Caco-2 (cell line): Measurements from ENCODE around the gene AGAP2. TPM values are rescaled to one million over a fixed set of nuclear protein-coding genes. Genes with fewer than 3 reads are reported as not detected.

ENCODE experiments used
- BruUV-seq: library from RNA; stranded (reverse); fragments of 400-500 nt; replicated peaks from 2 replicates; lab custom pipeline; 2021; lab: Mats Ljungman, UMichigan
- CTCF ChIA-PET: fragments of 300-600 bp; sonication (Branson Sonifier 250); formaldehyde crosslinking; loops from one replicate; lab custom pipeline; 2022; ENCODE audit warnings: antibody characterized with exemption; lab: Charles Lee
- POLR2A ChIA-PET: fragments of 300-600 bp; sonication (Branson Sonifier 250); formaldehyde crosslinking; loops from one replicate; lab custom pipeline; 2022; ENCODE audit warnings: antibody characterized with exemption; lab: Charles Lee
- DNase-seq, 2 experiments: peaks; one replicate each; pipeline versions ENCODE4 v3.0.0 to v3.0.0-alpha.2; 2020 to 2022
- H3K27me3 ChIP-seq: replicated peaks from 2 replicates; pipeline ENCODE4 v1.6.0; 2011; ENCODE audit warnings: low read length; ENCODE audit not compliant: control insufficient read depth, insufficient read depth
- H3K36me3 ChIP-seq: 2 replicates; pipeline ENCODE4 v1.5.1; 2011; ENCODE audit warnings: low read length; ENCODE audit not compliant: control insufficient read depth, insufficient read depth
- H3K4me1 ChIP-seq: fragments of 250-450 bp; sonication (Bioruptor Pico); 2 replicates; pipeline ENCODE4 v1.5.1; 2020; ENCODE audit warnings: mild to moderate bottlenecking
- H3K4me3 ChIP-seq: 2 replicates; pipeline ENCODE4 v1.5.1; 2011; ENCODE audit warnings: low read depth, mild to moderate bottlenecking, control low read depth, low read length
- H3K9me3 ChIP-seq: fragments of 250-450 bp; sonication (Bioruptor Pico); 2 replicates; pipeline ENCODE4 v1.5.1; 2020; ENCODE audit warnings: mild to moderate bottlenecking, moderate library complexity
- H3K27ac Mint-ChIP-seq: one replicate; pipeline ENCODE4 v1.8.0; 2022; ENCODE audit warnings: mixed read lengths; ENCODE audit not compliant: unreplicated experiment
- H3K27me3 Mint-ChIP-seq: one replicate; pipeline ENCODE4 v1.8.0; 2022; ENCODE audit warnings: mixed read lengths; ENCODE audit not compliant: insufficient read depth, unreplicated experiment
- H3K36me3 Mint-ChIP-seq: one replicate; pipeline ENCODE4 v1.8.0; 2022; ENCODE audit warnings: mild to moderate bottlenecking, mixed read lengths; ENCODE audit not compliant: insufficient read depth, unreplicated experiment
- H3K4me1 Mint-ChIP-seq: one replicate; pipeline ENCODE4 v1.8.0; 2022; ENCODE audit warnings: low read depth, mixed read lengths; ENCODE audit not compliant: unreplicated experiment
- H3K4me3 Mint-ChIP-seq: one replicate; pipeline ENCODE4 v1.8.0; 2022; ENCODE audit warnings: mild to moderate bottlenecking, moderate library complexity, mixed read lengths; ENCODE audit not compliant: unreplicated experiment
- H3K9me3 Mint-ChIP-seq: one replicate; pipeline ENCODE4 v1.8.0; 2022; ENCODE audit warnings: mixed read lengths; ENCODE audit not compliant: unreplicated experiment
- CTCF ChIP-seq, 2 experiments: fragments of 200-600 bp in 1 of 2; IDR thresholded peaks; 1 replicate in 1 of 2; 2 replicates in 1 of 2; pipeline versions ENCODE4 v1.5.1 to v1.8.0; 2011 to 2022; ENCODE audit warnings: antibody characterized with exemption in 1 of 2, control low read depth in 1 of 2, inconsistent platforms in 1 of 2, low read depth in 1 of 2, low read length in 1 of 2, mild to moderate bottlenecking in 1 of 2, moderate library complexity in 1 of 2; ENCODE audit not compliant: insufficient read depth in 1 of 2, severe bottlenecking in 1 of 2, unreplicated experiment in 1 of 2
- intact Hi-C: fragments of 100-400 bp; cut with micrococcal nuclease; formaldehyde crosslinking; loops from one replicate; pipeline ENCODE4 v1.10.0; 2022; ENCODE audit not compliant: unreplicated experiment
- total RNA-seq: library from RNA; stranded (reverse); gene quantifications from 2 replicates; pipeline ENCODE4 v1.2.3, GENCODE V29; 2022

Gene AGAP2
- total RNA-seq, 1 experiment from 2014 or later = 0.09 TPM

DNA sequence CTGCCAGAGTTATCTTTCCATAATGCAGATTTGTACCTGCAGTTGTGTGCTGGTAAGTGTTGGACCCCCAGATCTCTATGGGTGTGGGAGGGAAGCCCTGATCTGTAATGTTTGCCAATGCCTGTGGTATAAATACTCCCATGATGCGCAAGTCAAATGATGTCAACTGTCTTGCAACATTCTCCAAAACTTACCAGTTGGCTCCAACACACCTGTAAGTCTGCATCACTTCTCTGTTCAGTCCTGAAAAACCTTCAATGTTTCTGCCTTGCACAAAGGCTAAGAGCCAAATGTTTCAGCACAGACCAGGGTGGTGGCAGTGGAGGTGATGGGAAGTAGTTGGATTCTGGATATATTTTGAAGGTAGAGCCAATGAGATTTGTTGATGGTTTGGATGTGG lies 41.5 kb downstream of the AGAP2 start:
- Histone ChIP-seq H3K9me3 (no peaks in the 10 kb centered on the region), H3K36me3 (peaks cover 3% of the 10 kb centered on the region), H3K27me3 (no peaks in the 10 kb centered on the region), H3K4me1 (peaks cover 9% of the 10 kb centered on the region), H3K4me3 (no peak overlapping the region)
- Mint-ChIP-seq H3K9me3 (peaks cover 8% of the 10 kb centered on the region), H3K27me3 (no peaks in the 10 kb centered on the region), H3K4me1 (peaks cover 8% of the 10 kb centered on the region), H3K36me3 (peaks cover 12% of the 10 kb centered on the region), H3K4me3 (no peak overlapping the region), H3K27ac (no peak overlapping the region)
- intact Hi-C loops = no loop called here
- no peak for DNase-seq
- BruUV-seq = no TSS peak
- POLR2A ChIA-PET = no interaction called here
- TF ChIP-seq CTCF (IDR thresholded peaks at IDR 0.05; ENCODE audit: insufficient read depth in 1 of 2, low read depth in 1 of 2, low read length in 1 of 2, severe bottlenecking in 1 of 2, unreplicated experiment in 1 of 2) = no peak
- CTCF ChIA-PET = no interaction called here

DNA sequence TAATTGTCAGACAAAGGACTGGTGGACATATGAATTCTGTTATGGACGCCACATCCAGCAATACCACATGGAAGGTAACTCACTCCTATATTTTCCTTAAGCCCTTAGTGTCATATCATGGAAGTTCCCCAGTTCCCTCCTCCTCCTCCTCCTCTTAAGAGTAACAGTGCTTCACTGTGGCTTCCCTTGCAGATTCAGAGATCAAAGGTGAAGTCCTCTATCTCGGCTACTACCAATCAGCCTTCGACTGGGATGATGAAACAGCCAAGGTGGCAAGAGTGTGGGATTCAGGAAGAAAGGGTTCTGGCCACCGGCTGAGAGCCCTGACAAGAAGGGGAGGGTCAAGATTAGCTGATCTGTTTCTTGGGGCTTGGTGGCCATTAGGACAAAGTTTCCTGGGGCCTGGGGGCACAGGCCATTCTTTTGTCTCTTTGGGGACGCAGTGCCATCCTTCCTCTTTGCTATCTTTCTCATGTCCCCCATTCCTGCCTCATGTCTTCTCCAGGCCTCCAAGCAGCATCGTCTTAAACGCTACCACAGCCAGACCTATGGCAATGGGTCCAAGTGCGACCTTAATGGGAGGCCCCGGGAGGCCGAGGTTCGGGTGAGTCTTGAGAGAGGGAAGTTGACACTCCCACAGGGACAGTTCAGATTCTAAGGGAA lies 42.6 kb downstream of the AGAP2 start:
- H3K9me3 ChIP-seq = no peaks in the 10 kb centered on the region
- no peak for DNase-seq
- H3K36me3 Mint-ChIP-seq = peaks cover 12% of the 10 kb centered on the region
- H3K27me3 Mint-ChIP-seq = no peaks in the 10 kb centered on the region
- no peak overlapping the region for H3K27ac Mint-ChIP-seq
- peaks cover 9% of the 10 kb centered on the region for H3K4me1 ChIP-seq
- ChIA-PET POLR2A (no interaction called here), CTCF (no interaction called here)
- BruUV-seq = no TSS peak
- no peak for TF ChIP-seq CTCF (IDR thresholded peaks at IDR 0.05; ENCODE audit: insufficient read depth in 1 of 2, low read depth in 1 of 2, low read length in 1 of 2, severe bottlenecking in 1 of 2, unreplicated experiment in 1 of 2)
- H3K27me3 ChIP-seq = no peaks in the 10 kb centered on the region
- no peak overlapping the region for H3K4me3 ChIP-seq
- H3K9me3 Mint-ChIP-seq = peaks cover 8% of the 10 kb centered on the region
- H3K4me1 Mint-ChIP-seq = peaks cover 8% of the 10 kb centered on the region
- no peak overlapping the region for H3K4me3 Mint-ChIP-seq
- intact Hi-C loops = no loop called here
- peaks cover 3% of the 10 kb centered on the region for H3K36me3 ChIP-seq

DNA sequence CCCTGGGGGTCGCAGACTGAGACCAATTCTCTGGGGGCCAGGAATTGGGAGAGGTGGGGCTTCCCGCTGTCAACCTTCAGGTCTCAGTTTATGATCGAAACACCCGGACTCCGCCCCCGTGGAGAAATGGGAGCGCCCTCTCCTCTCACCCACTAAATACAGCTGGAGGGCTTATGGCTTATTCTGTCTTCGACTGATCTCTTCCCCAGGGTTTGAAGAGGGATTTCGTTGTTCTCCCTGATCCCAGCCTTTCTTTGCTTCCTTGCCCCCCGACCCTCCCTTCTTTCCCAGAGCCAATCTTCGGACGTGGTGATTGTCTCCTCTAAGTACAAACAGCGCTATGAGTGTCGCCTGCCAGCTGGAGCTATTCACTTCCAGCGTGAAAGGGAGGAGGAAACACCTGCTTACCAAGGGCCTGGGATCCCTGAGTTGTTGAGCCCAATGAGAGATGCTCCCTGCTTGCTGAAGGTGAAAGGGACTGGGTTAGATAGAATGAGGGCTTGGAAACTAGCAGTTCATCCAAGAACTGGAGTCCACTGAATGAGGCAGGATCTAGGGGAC lies 44.0 kb downstream of the AGAP2 start:
- TF ChIP-seq CTCF (IDR thresholded peaks at IDR 0.05; ENCODE audit: insufficient read depth in 1 of 2, low read depth in 1 of 2, low read length in 1 of 2, severe bottlenecking in 1 of 2, unreplicated experiment in 1 of 2) = no peak
- Histone ChIP-seq H3K4me1 (peaks cover 9% of the 10 kb centered on the region), H3K4me3 (peak overlapping the region; percentile 81), H3K36me3 (peaks cover 3% of the 10 kb centered on the region), H3K27me3 (no peaks in the 10 kb centered on the region), H3K9me3 (no peaks in the 10 kb centered on the region)
- DNase-seq = peak in 1 of 2 experiments; percentile 27
- TSS peak; percentile 66 for BruUV-seq
- Mint-ChIP-seq H3K9me3 (peaks cover 8% of the 10 kb centered on the region), H3K4me3 (no peak overlapping the region), H3K27ac (no peak overlapping the region), H3K27me3 (no peaks in the 10 kb centered on the region), H3K36me3 (peaks cover 7% of the 10 kb centered on the region), H3K4me1 (peaks cover 8% of the 10 kb centered on the region)
- CTCF ChIA-PET = interaction anchor here (0.6 to 1.7 kb wide), 2 partner anchors 13 to 147 kb away, joined by 3 read pairs; partner anchors contain the start of gene DCTN2
- POLR2A ChIA-PET = no interaction called here
- intact Hi-C loops = loop anchor here (5.0 kb wide), 2 partner anchors 43 to 112 kb away; partner anchors contain the start of gene AGAP2
